Aortic smooth muscle cell (primary cell): ENCODE measurements around the gene MGAT4A. TPM values are rescaled to one million over a fixed set of nuclear protein-coding genes. Genes with fewer than 3 reads are reported as not detected.

Experiments used
- total RNA-seq: library from RNA; depleted of rRNA; stranded (reverse); fragments of >200 nt; gene quantifications from 2 replicates; pipeline ENCODE4 v1.2.3, GENCODE V29; 2014

MGAT4A gene
- 1.6 and 2.2 TPM in 2 replicates for total RNA-seq

DNA sequence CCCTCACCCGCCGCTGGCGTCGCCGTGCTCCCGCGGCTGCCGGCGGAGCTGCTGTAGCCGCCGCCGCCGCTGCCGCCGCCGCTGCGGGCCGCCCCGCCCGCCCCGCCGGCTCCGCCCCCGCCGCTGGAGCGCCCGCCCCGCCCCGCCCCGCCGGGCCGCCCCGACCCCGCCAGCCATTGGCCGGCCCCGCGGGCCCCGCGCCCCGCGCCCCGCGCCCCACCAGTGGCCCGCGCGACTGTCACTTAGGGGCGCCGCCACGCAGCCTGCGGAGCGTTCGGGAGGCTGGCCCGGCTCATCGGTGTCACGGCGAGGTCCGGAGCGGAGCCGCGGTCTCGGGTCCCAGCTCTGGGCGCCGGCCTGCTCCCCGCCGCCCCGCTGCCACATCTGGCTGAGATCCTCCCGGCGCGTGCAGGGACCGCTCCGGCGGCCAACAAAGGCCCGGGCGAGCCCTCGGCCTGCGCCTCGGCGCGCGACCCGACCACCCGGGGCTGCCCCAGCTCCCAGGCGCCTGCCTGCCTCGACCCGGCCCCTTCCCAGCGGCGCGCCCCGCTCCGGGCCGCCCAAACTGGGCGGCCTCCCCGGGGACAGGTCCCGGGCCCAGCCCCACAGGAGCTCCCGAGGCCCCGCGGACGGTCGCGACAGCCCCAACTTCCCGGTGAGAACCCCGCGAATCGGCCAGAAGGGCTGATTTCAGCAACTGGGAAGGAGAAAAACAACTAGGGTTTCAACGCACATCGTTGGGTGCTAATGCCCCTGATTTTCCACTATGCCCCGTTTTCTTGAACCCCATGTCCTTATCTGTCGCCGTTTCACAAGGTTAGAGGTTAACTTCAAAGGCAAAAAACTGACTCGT is at the start of gene MGAT4A:
MGAT4A (minus strand) TSS at position 92 of the 853 bp plus-strand sequence. CDS start 4,800 bp downstream, outside the sequence.

DNA sequence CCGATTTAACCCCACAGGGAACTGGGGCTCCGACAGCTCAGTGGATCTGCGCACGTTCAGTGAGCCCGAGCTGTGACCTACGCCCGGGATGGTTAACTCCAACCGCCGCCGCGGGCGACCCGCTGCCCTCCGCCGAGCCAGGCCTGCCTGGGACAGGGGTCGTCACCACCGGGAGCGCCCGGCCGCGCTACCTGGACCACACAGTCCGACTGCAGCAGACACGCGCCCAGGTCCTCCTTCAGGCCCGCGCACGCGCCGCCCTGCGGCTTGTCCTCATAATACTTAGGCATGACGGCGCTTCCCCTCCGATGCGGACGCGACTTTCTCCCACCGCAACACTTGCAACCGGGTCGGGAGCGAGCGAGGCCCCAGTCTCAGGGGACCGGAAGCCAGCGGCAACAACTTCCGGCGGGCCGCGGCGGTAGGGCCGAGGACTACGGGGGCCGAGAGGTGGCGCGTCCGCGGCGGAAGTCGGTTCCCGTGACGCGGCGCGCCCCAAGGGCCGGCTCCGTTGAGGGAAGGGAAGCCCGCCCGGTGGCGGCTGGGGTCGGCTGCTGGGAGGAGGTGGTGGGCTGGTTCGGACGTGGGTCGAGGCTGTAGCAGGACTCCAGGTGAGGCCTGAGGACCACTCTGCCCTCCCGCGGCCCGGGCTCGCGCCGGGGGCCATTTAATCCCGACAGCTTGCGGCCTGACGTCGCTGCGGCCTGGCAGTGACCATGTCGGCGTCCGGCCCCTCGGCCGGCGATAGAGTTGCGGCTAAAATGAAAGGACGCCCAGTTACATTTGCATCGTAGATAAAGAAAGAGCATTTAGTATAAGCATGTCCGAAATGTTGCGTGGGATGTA is 122.6 kb downstream of the MGAT4A start, which contains the start of the genes COA5 and UNC50:
COA5 (minus strand) TSS at position 397 of the 846 bp plus-strand sequence; CDS start at position 290, 107 bp downstream.
UNC50 (plus strand) TSS at position 474 of the 846 bp plus-strand sequence. CDS start 1,171 bp downstream, outside the sequence.

Other genes with a start within 250 kb of the MGAT4A start
- gene COA5, start 122.6 kb downstream of the MGAT4A start, total RNA-seq, result 34.1 and 37.8 TPM in 2 replicates
- gene UNC50, start 122.5 kb downstream of the MGAT4A start, total RNA-seq, result 51.3 and 59.0 TPM in 2 replicates
- 0.12 and 0.13 TPM in 2 replicates for gene CRACDL, start 205.1 kb upstream of the MGAT4A start, total RNA-seq